Neural crest cell (in vitro differentiated cells): ENCODE measurements around the gene PRMT1. TPM values are rescaled to one million over a fixed set of nuclear protein-coding genes. Genes with fewer than 3 reads are reported as not detected.

Experiments used
- DNase-seq: peaks from one replicate; pipeline ENCODE4 v3.0.0; 2021; ENCODE audit warnings: low read depth, mixed read lengths, low spot score
- H3K27ac Mint-ChIP-seq: one replicate; pipeline ENCODE4 v1.8.0; 2021; ENCODE audit warnings: mild to moderate bottlenecking, mixed read lengths; ENCODE audit not compliant: unreplicated experiment
- H3K27me3 Mint-ChIP-seq: 2 replicates; pipeline ENCODE4 v1.8.0; 2021; ENCODE audit warnings: low read depth, mild to moderate bottlenecking, mixed read lengths
- H3K36me3 Mint-ChIP-seq: 2 replicates; pipeline ENCODE4 v1.8.0; 2021; ENCODE audit warnings: low read depth, mild to moderate bottlenecking, mixed read lengths
- H3K4me1 Mint-ChIP-seq: 2 replicates; pipeline ENCODE4 v1.8.0; 2021; ENCODE audit warnings: mixed read lengths
- H3K4me3 Mint-ChIP-seq: one replicate; pipeline ENCODE4 v1.8.0; 2021; ENCODE audit warnings: mild to moderate bottlenecking, mixed read lengths
- H3K9me3 Mint-ChIP-seq: 2 replicates; pipeline ENCODE4 v1.8.0; 2021; ENCODE audit warnings: mixed read lengths
- total RNA-seq: library from RNA; stranded (reverse); gene quantifications from 2 replicates; pipeline ENCODE4 v1.2.1, GENCODE V29; 2021
- TF ChIP-seq, protein P1 (sequence below): fragments of 200-600 bp; sonication (generic); conservative IDR thresholded peaks from 2 replicates; pipeline ENCODE4 v1.5.0; 2021; ENCODE audit warnings: antibody characterized with exemption, mild to moderate bottlenecking

Gene PRMT1
- total RNA-seq, 1 donor from 2014 or later = 470 TPM

DNA sequence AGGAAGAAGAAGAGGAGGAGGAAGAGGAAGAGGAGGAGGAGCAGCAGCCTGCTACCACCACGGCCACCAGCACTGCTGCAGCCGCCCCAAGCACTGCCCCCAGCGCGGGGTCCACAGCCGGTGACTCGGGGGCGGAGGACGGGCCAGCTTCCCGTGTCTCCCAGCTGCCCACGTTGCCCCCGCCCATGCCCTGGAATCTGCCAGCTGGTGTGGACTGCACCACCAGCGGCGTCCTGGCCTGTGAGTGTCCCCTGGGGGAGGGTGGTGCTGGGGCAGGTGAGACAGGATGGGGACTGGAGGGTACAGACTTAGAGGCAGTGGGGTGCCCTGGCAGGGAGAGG lies 23.6 kb upstream of the PRMT1 start:
- H3K27me3 Mint-ChIP-seq = no peaks in the 10 kb centered on the region
- no peaks in the 10 kb centered on the region for H3K9me3 Mint-ChIP-seq
- H3K4me1 Mint-ChIP-seq = no peaks in the 10 kb centered on the region
- DNase-seq = no peak
- peaks cover 6% of the 10 kb centered on the region for H3K36me3 Mint-ChIP-seq
- peak overlapping the region; percentile 4 for H3K4me3 Mint-ChIP-seq
- TF ChIP-seq, protein P1, sequence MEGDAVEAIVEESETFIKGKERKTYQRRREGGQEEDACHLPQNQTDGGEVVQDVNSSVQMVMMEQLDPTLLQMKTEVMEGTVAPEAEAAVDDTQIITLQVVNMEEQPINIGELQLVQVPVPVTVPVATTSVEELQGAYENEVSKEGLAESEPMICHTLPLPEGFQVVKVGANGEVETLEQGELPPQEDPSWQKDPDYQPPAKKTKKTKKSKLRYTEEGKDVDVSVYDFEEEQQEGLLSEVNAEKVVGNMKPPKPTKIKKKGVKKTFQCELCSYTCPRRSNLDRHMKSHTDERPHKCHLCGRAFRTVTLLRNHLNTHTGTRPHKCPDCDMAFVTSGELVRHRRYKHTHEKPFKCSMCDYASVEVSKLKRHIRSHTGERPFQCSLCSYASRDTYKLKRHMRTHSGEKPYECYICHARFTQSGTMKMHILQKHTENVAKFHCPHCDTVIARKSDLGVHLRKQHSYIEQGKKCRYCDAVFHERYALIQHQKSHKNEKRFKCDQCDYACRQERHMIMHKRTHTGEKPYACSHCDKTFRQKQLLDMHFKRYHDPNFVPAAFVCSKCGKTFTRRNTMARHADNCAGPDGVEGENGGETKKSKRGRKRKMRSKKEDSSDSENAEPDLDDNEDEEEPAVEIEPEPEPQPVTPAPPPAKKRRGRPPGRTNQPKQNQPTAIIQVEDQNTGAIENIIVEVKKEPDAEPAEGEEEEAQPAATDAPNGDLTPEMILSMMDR = no peak
- no peak overlapping the region for H3K27ac Mint-ChIP-seq

DNA sequence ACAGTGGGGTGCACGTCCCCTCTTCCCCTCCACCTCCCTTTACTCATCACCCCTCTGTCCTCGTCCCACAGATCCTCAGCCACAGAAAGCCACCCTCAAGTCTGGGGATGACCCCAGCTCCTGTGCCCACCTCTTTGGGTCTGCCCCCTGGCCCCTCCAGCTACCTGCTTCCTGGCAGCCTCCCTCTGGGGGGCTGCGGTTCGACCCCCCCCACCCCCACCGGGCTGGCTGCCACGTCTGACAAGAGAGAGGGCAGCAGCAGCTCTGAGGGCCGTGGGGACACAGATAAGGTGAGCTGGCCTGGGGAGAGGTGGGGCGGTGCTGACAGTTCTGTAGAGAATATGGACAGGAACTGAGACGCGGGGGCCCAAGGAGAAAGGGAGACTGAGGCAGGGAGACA lies 22.5 kb upstream of the PRMT1 start:
- no peak overlapping the region for H3K27ac Mint-ChIP-seq
- no peaks in the 10 kb centered on the region for H3K4me1 Mint-ChIP-seq
- H3K9me3 Mint-ChIP-seq = no peaks in the 10 kb centered on the region
- H3K4me3 Mint-ChIP-seq = no peak overlapping the region
- no peak for DNase-seq
- H3K36me3 Mint-ChIP-seq = peaks cover 6% of the 10 kb centered on the region
- H3K27me3 Mint-ChIP-seq = no peaks in the 10 kb centered on the region
- TF ChIP-seq, protein P1 = no peak

DNA sequence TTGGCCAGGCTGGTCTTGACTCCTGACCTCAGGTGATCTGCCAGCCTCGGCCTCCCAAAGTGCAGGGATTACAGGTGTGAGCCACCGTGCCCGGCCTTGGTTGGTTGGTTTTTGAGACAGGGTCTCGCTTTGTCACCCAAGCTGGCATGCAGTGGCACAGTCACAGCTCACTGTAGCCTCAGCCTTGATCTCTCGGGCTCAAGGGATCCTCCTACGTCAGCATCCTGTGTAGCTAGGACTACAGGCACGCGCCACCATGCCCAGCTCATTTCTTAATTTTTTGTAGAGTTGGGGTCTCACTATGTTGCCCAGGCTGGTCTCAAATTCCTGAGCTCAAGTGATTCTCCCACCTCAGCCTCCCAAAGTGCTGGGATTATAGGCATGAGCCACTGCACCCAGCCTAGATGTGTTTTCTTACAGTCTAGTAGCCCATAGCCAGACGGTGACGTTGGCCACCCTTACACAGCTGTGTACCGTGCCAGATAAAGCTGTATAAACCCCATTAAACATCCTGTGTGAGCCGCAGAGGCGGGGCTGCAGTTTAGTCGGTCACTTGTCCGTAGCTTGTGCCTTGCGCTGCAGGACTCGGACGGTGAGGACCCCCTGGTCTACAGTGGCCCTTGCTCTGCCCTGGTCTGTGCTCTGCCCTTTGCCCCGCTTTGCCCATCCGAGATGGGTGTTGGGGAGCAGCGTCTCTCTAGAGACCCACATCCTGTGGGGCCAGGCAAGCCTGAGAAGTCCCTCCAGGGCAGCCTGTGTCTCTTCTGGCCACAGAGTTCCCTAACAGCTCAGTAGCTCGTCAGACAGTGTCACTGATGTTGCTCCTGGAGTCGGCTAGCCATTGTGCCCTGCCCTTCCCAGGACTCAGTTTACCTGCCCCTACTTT lies 21.3 kb upstream of the PRMT1 start:
- Mint-ChIP-seq H3K27ac (no peak overlapping the region), H3K36me3 (peaks cover 10% of the 10 kb centered on the region), H3K9me3 (no peaks in the 10 kb centered on the region), H3K4me1 (no peaks in the 10 kb centered on the region), H3K27me3 (no peaks in the 10 kb centered on the region), H3K4me3 (peak overlapping the region; percentile 27)
- DNase-seq = no peak
- TF ChIP-seq, protein P1 = no peak

DNA sequence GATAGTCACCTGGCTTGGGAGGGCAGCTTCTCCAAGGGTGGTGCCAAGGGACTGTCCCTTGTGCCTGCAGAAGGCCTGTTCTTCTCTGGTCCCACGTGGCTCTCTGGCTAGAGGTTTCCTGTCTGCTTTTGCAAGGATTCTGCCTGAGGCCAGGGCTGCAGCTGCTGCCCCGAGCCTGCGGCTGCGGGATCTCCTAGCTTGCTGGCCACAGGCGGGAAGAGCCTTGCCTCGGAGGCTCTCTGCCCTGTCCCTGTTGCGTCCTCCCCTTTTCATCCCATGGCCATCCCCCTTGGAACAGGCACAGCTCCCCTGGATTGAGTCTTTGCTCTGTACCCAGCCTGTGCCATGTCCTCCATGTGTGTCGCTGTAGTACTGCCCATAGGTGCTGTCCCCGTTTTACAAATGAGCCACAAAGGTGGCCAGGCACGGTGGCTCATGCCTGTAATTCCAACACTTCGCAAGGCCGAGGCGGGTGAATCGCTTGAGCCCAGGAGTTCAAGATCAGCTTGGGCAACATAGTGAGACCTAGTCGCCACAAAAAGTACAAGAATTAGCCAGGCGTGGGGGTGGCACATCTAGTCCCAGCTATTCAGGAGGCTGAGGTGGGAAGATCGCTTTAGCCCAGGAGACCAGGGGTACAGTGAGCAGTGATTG lies 20.5 kb upstream of the PRMT1 start:
- Mint-ChIP-seq H3K27me3 (no peaks in the 10 kb centered on the region), H3K4me3 (peak overlapping the region; percentile 59), H3K27ac (peak overlapping the region; percentile 37), H3K4me1 (no peaks in the 10 kb centered on the region), H3K36me3 (peaks cover 10% of the 10 kb centered on the region), H3K9me3 (no peaks in the 10 kb centered on the region)
- DNase-seq = no peak
- TF ChIP-seq, protein P1 = no peak

DNA sequence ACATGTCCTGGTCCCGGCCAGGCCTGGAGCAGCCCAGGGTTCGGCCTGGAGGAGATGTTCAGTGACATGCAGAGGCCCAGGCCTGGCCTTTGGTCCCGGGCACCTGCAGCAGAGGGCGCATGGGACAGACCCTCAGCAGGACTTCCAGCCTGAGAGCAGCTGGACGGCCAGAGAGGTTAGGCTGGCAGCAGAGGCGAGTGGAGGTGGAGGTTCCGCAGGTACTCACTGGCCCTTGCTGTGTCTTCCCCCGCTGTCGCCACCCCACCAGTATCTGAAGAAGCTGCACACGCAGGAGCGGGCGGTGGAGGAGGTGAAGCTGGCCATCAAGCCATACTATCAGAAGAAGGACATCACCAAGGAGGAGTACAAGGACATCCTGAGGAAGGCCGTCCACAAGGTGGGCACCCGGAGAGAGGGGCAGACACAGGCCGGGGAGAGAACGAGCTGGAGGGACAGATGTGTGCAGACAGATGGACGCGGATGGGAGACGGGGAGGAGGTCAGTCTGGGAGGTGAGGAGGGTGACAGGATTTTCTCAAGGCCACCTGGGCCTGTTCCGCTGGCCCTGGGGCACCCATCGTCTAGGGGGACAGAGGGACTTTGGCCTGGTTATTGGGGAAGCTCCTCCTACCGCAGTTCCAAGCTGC lies 19.5 kb upstream of the PRMT1 start:
- peak overlapping the region; percentile 67 for H3K27ac Mint-ChIP-seq
- DNase-seq = no peak
- no peaks in the 10 kb centered on the region for H3K4me1 Mint-ChIP-seq
- peaks cover 10% of the 10 kb centered on the region for H3K36me3 Mint-ChIP-seq
- TF ChIP-seq, protein P1 = no peak
- H3K9me3 Mint-ChIP-seq = no peaks in the 10 kb centered on the region
- no peaks in the 10 kb centered on the region for H3K27me3 Mint-ChIP-seq
- peak overlapping the region; percentile 12 for H3K4me3 Mint-ChIP-seq
